ENCODE results near the gene MUC22. TPM values are rescaled to one million over a fixed set of nuclear protein-coding genes. Genes with fewer than 3 reads are reported as not detected.
"Not testable (repeated sequence)": the region's sequence is repeated elsewhere in the genome, so short reads cannot be mapped to it uniquely, and the experiment has no call there.

Gene MUC22
- total RNA-seq, 1 experiment from 2014 or later: not detected

DNA sequence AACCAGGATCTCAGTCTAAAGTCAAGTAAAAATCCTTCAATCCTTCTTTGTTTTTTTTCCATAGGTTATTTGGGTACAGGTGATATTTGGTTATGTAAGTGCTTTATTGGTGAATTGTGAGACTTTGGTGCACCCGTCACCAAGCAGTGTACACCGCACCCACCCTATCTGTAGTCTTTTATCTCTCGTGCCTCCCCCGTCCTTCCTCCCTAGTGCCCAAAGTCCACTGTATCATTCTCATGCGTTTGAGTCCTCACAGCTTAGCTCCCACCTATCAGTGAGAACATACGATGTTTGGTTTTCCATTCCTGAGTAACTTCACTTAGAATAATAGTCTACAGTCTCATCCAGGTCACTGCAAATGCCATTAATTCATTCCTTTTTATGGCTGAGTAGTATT lies 879 bp downstream of the MUC22 start:
- Histone ChIP-seq H2AFZ (ENCODE audit: low read length) (no peak overlapping the region), H3K4me1 (ENCODE audit: insufficient read depth, low read length) (peaks cover 40% of the 10 kb centered on the region), H3K4me2 (ENCODE audit: low read length) (0 out of 2 replicates have a peak overlapping the region, but pooled peaks have one; percentile 54), H3K9me2 (replicated peaks; ENCODE audit: low read length) (no peaks in the 10 kb centered on the region), H3K9ac (ENCODE audit: low read length) (no peak overlapping the region), H3F3A (ENCODE audit: low read length, unreplicated experiment) (no peaks in the 10 kb centered on the region), H3K9me3 (ENCODE audit: low read length) (no peaks in the 10 kb centered on the region), H3K36me3 (ENCODE audit: low read depth, low read length) (no peaks in the 10 kb centered on the region), H3K27ac (ENCODE audit: low read length) (peak overlapping the region; percentile 91), H3K4me3 (ENCODE audit: low read length) (no peak overlapping the region), H4K20me1 (ENCODE audit: low read length) (no peaks in the 10 kb centered on the region), H3K27me3 (ENCODE audit: low read length) (no peaks in the 10 kb centered on the region), H3K79me2 (ENCODE audit: low read length) (no peaks in the 10 kb centered on the region)
- TF ChIP-seq EZH2phosphoT487 (IDR thresholded peaks at IDR 0.05; ENCODE audit: borderline replicate concordance, low read length) (no peak), EZH2 (IDR thresholded peaks at IDR 0.05; ENCODE audit: low read length, unreplicated experiment) (no peak)
- TF ChIP-seq, protein P1, sequence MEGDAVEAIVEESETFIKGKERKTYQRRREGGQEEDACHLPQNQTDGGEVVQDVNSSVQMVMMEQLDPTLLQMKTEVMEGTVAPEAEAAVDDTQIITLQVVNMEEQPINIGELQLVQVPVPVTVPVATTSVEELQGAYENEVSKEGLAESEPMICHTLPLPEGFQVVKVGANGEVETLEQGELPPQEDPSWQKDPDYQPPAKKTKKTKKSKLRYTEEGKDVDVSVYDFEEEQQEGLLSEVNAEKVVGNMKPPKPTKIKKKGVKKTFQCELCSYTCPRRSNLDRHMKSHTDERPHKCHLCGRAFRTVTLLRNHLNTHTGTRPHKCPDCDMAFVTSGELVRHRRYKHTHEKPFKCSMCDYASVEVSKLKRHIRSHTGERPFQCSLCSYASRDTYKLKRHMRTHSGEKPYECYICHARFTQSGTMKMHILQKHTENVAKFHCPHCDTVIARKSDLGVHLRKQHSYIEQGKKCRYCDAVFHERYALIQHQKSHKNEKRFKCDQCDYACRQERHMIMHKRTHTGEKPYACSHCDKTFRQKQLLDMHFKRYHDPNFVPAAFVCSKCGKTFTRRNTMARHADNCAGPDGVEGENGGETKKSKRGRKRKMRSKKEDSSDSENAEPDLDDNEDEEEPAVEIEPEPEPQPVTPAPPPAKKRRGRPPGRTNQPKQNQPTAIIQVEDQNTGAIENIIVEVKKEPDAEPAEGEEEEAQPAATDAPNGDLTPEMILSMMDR (conservative IDR thresholded peaks at IDR 0.05; ENCODE audit: low read depth, low read length): no peak
- POLR2A ChIA-PET (ENCODE audit: unreplicated experiment): no interaction called here
- ATAC-seq (no peak), DNase-seq (no peak)
- no TSS peak for BruUV-seq (replicated peaks)
- intact Hi-C loops (cut with micrococcal nuclease): no loop called here
- CTCF ChIA-PET: no interaction called here

DNA sequence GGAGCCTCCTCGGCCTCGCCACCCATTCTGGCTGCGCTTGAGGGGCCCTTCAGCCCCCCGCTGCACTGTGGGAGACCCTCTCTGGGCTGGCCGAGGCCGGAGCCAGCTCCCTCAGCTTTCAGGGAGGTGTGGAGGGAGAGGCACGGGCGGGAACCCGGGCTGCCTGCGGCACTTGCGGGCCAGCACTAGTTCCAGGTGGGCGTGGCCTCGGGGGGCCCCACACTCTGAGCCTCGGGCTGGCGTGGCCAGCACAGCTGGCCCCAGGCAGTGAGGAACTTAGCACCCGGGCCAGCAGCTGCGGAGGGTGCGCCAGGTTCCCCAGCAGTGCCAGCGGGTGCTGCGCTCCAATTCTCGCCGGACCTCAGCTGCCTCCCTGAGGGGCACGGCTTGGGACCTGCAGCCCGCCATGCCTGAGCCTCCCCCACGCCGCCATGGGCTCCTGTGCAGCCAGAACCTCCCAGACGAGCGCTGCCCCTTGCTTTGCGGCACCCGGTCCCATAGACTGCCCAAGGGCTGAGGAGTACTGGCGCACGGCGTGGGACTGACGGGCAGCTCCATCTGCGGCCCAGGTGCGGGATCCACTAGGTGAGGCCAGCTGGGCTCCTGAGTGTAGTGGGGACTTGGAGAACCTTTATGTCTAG lies 6.5 kb downstream of the MUC22 start:
- H3K36me3 ChIP-seq (ENCODE audit: low read depth, low read length): no peaks in the 10 kb centered on the region
- no peak for DNase-seq
- POLR2A ChIA-PET (ENCODE audit: unreplicated experiment): no interaction called here
- no TSS peak for BruUV-seq (replicated peaks)
- H4K20me1 ChIP-seq (ENCODE audit: low read length): no peaks in the 10 kb centered on the region
- H3K9ac ChIP-seq (ENCODE audit: low read length): no peak overlapping the region
- H3K9me3 ChIP-seq (ENCODE audit: low read length): no peaks in the 10 kb centered on the region
- ATAC-seq: no peak
- no peaks in the 10 kb centered on the region for H3F3A ChIP-seq (ENCODE audit: low read length, unreplicated experiment)
- no peaks in the 10 kb centered on the region for H3K9me2 ChIP-seq (replicated peaks; ENCODE audit: low read length)
- no peaks in the 10 kb centered on the region for H3K27me3 ChIP-seq (ENCODE audit: low read length)
- H3K4me3 ChIP-seq (ENCODE audit: low read length): no peak overlapping the region
- TF ChIP-seq EZH2 (IDR thresholded peaks at IDR 0.05; ENCODE audit: low read length, unreplicated experiment) (no peak), EZH2phosphoT487 (IDR thresholded peaks at IDR 0.05; ENCODE audit: borderline replicate concordance, low read length) (no peak)
- TF ChIP-seq, protein P1 (conservative IDR thresholded peaks at IDR 0.05; ENCODE audit: low read depth, low read length): no peak
- H3K4me1 ChIP-seq (ENCODE audit: insufficient read depth, low read length): no peaks in the 10 kb centered on the region
- H3K79me2 ChIP-seq (ENCODE audit: low read length): no peaks in the 10 kb centered on the region
- no peak overlapping the region for H3K4me2 ChIP-seq (ENCODE audit: low read length)
- CTCF ChIA-PET: interaction anchor here (0.7 kb wide), 1 partner anchor 1959 kb away, joined by 10 read pairs; no protein-coding TSS in a partner anchor
- intact Hi-C loops (cut with micrococcal nuclease): no loop called here
- H3K27ac ChIP-seq (ENCODE audit: low read length): no peak overlapping the region
- no peak overlapping the region for H2AFZ ChIP-seq (ENCODE audit: low read length)

DNA sequence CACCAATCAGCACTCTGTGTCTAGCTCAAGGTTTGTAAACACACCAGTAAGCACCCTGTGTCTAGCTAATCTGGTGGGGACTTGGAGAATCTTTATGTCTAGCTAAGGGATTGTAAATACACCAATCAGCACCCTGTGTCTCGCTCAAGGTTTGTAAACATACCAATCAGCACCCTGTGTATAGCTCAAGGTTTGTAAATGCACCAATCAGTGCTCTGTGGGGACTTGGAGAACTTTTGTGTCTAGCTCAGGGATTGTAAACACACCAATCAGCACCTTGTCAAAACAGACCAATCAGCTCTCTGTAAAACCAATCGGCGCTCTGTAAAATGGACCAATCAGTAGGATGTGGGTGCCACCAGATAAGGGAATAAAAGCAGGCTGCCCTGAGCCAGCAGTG lies 7.2 kb downstream of the MUC22 start:
- H2AFZ ChIP-seq (ENCODE audit: low read length); ATAC-seq; H3K9me2 ChIP-seq (replicated peaks; ENCODE audit: low read length); intact Hi-C loops (cut with micrococcal nuclease); H3K4me3 ChIP-seq (ENCODE audit: low read length); H3K9ac ChIP-seq (ENCODE audit: low read length); H3K4me2 ChIP-seq (ENCODE audit: low read length); DNase-seq; H3F3A ChIP-seq (ENCODE audit: low read length, unreplicated experiment); H3K9me3 ChIP-seq (ENCODE audit: low read length); POLR2A ChIA-PET (ENCODE audit: unreplicated experiment); H4K20me1 ChIP-seq (ENCODE audit: low read length); H3K36me3 ChIP-seq (ENCODE audit: low read depth, low read length); BruUV-seq (replicated peaks); H3K27me3 ChIP-seq (ENCODE audit: low read length); H3K79me2 ChIP-seq (ENCODE audit: low read length); H3K4me1 ChIP-seq (ENCODE audit: insufficient read depth, low read length); H3K27ac ChIP-seq (ENCODE audit: low read length): not testable (repeated sequence)
- CTCF ChIA-PET: interaction anchor here (0.6 kb wide), 1 partner anchor 176 kb away, joined by 4 read pairs; no protein-coding TSS in a partner anchor
